HepG2 (cell line): ENCODE data around the gene LITAF. TPM values are rescaled to one million over a fixed set of nuclear protein-coding genes. Genes with fewer than 3 reads are reported as not detected.

Experiments used
- ERF ChIP-seq: IDR thresholded peaks from 2 replicates; pipeline ENCODE4 v1.6.1; 2018; ENCODE audit warnings: missing biosample characterization, missing genetic modification reagents
- FOSL2 ChIP-seq: sonication (generic); formaldehyde crosslinking; IDR thresholded peaks from 2 replicates; pipeline ENCODE4 v1.4.0; 2020; ENCODE audit warnings: missing genetic modification reagents
- FOXO1 ChIP-seq: sonication (generic); formaldehyde crosslinking; IDR thresholded peaks from 2 replicates; pipeline ENCODE4 v1.4.0; 2020; ENCODE audit warnings: missing genetic modification reagents
- NFRKB ChIP-seq: fragments of 450-650 bp; IDR thresholded peaks from 2 replicates; pipeline ENCODE4 v1.6.1; 2017
- RCOR2 ChIP-seq: IDR thresholded peaks from 2 replicates; pipeline ENCODE4 v1.6.1; 2016; ENCODE audit warnings: missing biosample characterization, missing genetic modification reagents
- SMAD3 ChIP-seq: sonication (generic); formaldehyde crosslinking; IDR thresholded peaks from 2 replicates; pipeline ENCODE4 v1.4.0; 2020; ENCODE audit warnings: missing genetic modification reagents
- SMYD3 ChIP-seq: sonication (generic); formaldehyde crosslinking; IDR thresholded peaks from 2 replicates; pipeline ENCODE4 v1.8.1; 2023; ENCODE audit warnings: mild to moderate bottlenecking, missing genetic modification reagents
- SP5 ChIP-seq: IDR thresholded peaks from 2 replicates; pipeline ENCODE4 v1.6.1; 2016; ENCODE audit warnings: low read depth, borderline replicate concordance
- SSRP1 ChIP-seq: IDR thresholded peaks from 2 replicates; pipeline ENCODE4 v1.6.1; 2016; ENCODE audit warnings: control low read depth
- TBX2 ChIP-seq: sonication (generic); formaldehyde crosslinking; IDR thresholded peaks from 2 replicates; pipeline ENCODE4 v1.5.0; 2020; ENCODE audit warnings: missing genetic modification reagents, mild to moderate bottlenecking, borderline replicate concordance
- TCF12 ChIP-seq, 2 experiments: fragments of 450-650 bp in 1 of 2; sonication (generic) in 1 of 2; formaldehyde crosslinking in 1 of 2; IDR thresholded peaks; 2 replicates each; pipeline versions ENCODE4 v1.6.1 to v1.8.0; 2017 to 2022; ENCODE audit warnings: antibody characterized with exemption in 1 of 2, mild to moderate bottlenecking in 1 of 2, missing genetic modification reagents in 1 of 2, moderate library complexity in 1 of 2
- YEATS4 ChIP-seq: sonication (generic); formaldehyde crosslinking; IDR thresholded peaks from 2 replicates; pipeline ENCODE4 v1.4.0; 2020; ENCODE audit warnings: missing genetic modification reagents, borderline replicate concordance
- ZNF12 ChIP-seq: sonication (generic); formaldehyde crosslinking; IDR thresholded peaks from 2 replicates; pipeline ENCODE4 v1.5.0; 2020; ENCODE audit warnings: missing genetic modification reagents
- ZNF431 ChIP-seq: sonication (generic); formaldehyde crosslinking; IDR thresholded peaks from 2 replicates; pipeline ENCODE4 v1.9.0; 2022; ENCODE audit warnings: missing genetic modification reagents, low read depth, mild to moderate bottlenecking, borderline replicate concordance
- ZNF598 ChIP-seq: sonication (generic); formaldehyde crosslinking; IDR thresholded peaks from 2 replicates; pipeline ENCODE4 v1.5.1; 2020; ENCODE audit warnings: mild to moderate bottlenecking, missing genetic modification reagents, borderline replicate concordance
- ZNF737 ChIP-seq: sonication (generic); formaldehyde crosslinking; IDR thresholded peaks from 2 replicates; pipeline ENCODE4 v1.5.0; 2020; ENCODE audit warnings: missing genetic modification reagents, mild to moderate bottlenecking, borderline replicate concordance
- ZNF788 ChIP-seq: sonication (generic); formaldehyde crosslinking; IDR thresholded peaks from 2 replicates; pipeline ENCODE4 v1.5.0; 2020; ENCODE audit warnings: mild to moderate bottlenecking, missing genetic modification reagents, borderline replicate concordance
- ZSCAN25 ChIP-seq: sonication (generic); formaldehyde crosslinking; IDR thresholded peaks from 2 replicates; pipeline ENCODE4 v1.8.0; 2022; ENCODE audit warnings: mild to moderate bottlenecking, missing genetic modification reagents
- ZSCAN9 ChIP-seq: IDR thresholded peaks from 2 replicates; pipeline ENCODE4 v1.6.1; 2016; ENCODE audit warnings: borderline replicate concordance
- polyA plus RNA-seq, 8 experiments: library from polyadenylated mRNA; depleted of rRNA in 3 of 8; stranded (reverse) in 7 of 8; unstranded in 1 of 8; fragments of >200 nt; fragmentation: Illumina TruSeq in 4 of 8; extraction: Trizol in 4 of 8; gene quantifications; 2 replicates each; pipeline versions ENCODE4 v1.2.1 to v1.2.3, GENCODE V29; 2011 to 2016; ENCODE audit warnings: low read depth in 4 of 8, missing spikeins in 1 of 8, mixed read lengths in 1 of 8; ENCODE audit not compliant: insufficient read depth in 1 of 8
- total RNA-seq, 5 experiments: library from RNA; depleted of rRNA; stranded (reverse); fragments of >200 nt; fragmentation: Illumina TruSeq; extraction: Trizol; gene quantifications; 2 replicates each; pipeline ENCODE4 v1.2.3, GENCODE V29; 2016; ENCODE audit warnings: low read depth in 1 of 5
- TF ChIP-seq, protein P1 (sequence below): sonication (generic); formaldehyde crosslinking; IDR thresholded peaks from 2 replicates; pipeline ENCODE4 v1.4.0; 2020; ENCODE audit warnings: missing genetic modification reagents
- TF ChIP-seq, protein P2 (sequence below): sonication (generic); formaldehyde crosslinking; IDR thresholded peaks from 2 replicates; pipeline ENCODE4 v1.8.1; 2023; ENCODE audit warnings: mild to moderate bottlenecking, moderate library complexity, missing genetic modification reagents
- TF ChIP-seq, protein P3 (sequence below): sonication (generic); formaldehyde crosslinking; IDR thresholded peaks from 2 replicates; pipeline ENCODE4 v1.5.1; 2020; ENCODE audit warnings: missing genetic modification reagents, mild to moderate bottlenecking, borderline replicate concordance

Gene LITAF
- total and polyA plus RNA-seq, 2 of the 13 experiments (the other 11 are each of a cell fraction or from before 2014, with no cell fraction given), result 80.1 to 141 TPM

DNA sequence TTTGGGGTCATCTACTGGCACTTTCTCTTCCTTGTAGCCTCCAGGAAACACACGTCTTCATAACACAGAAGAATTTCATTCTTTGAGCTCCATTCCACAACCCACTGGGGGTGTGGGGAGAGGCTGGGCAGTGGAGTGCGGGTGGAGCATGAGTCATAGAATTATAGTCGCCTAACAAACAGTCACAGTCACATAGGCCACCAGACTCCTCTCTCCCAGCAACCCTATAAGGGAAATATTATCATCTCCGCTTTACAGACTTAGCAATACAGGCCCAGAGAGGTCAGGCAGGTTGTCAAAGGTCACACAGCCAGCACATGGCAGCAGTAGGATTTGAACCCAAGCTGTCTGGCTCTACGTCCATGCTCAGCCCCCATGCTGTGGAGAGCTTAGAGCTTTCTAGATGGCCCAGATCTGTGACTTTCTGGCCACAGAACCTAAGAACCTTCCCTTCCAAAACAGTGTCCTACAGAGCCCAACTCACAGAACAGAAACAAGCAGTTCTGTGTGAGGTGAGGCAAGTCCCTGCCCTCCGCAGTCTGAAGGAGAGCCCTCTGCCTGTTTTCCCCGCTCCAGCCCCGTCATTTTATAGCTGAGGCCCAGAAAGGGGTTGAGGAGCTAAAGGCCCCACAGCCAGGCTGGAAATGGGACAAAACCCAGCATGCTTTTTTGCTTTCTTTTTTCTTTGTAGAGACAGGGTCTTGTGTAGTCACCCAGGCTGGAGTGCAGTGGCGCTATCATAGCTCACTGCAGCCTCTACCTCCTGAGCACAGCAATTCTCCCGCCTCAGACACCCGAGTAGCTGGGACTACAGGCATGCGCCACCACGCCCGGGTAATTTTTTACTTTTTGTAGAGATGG, 10.7 kb upstream of the LITAF start (continued):
- TF ChIP-seq ZNF598 (CRISPR knock-in tag) (peak; percentile 16; the same call in 1 of the 2 replicates), ZNF788 (CRISPR knock-in tag) (peak; percentile 34; the same call in 1 of the 2 replicates), TCF12 (IDR thresholded peaks at IDR 0.05) (no peak), TCF12 (CRISPR knock-in tag; IDR thresholded peaks at IDR 0.05) (0 out of 2 replicates have a peak, but pooled peaks have one; percentile 55), SSRP1 (CRISPR knock-in tag) (no peak), ZNF431 (peak; percentile 67; the same call in 1 of the 2 replicates), SP5 (CRISPR knock-in tag) (no peak), ZNF12 (CRISPR knock-in tag) (no peak), TBX2 (0 out of 2 replicates have a peak, but pooled peaks have one; percentile 47), NFRKB (no peak), ZSCAN25 (peak; percentile 11; the same call in 1 of the 2 replicates), SMAD3 (CRISPR knock-in tag) (peak; percentile 26; the same call in 1 of the 2 replicates), SMYD3 (CRISPR knock-in tag) (no peak), FOXO1 (CRISPR knock-in tag) (0 out of 2 replicates have a peak, but pooled peaks have one; percentile 12), RCOR2 (CRISPR knock-in tag) (peak; percentile 77), YEATS4 (CRISPR knock-in tag) (peak; percentile 60; the same call in 1 of the 2 replicates), ERF (peak; percentile 18; the same call in 1 of the 2 replicates), ZNF737 (peak; percentile 66; the same call in 1 of the 2 replicates), ZSCAN9 (CRISPR knock-in tag) (0 out of 2 replicates have a peak, but pooled peaks have one; percentile 11), FOSL2 (CRISPR knock-in tag) (peak; percentile 88)
- TF ChIP-seq, protein P1, sequence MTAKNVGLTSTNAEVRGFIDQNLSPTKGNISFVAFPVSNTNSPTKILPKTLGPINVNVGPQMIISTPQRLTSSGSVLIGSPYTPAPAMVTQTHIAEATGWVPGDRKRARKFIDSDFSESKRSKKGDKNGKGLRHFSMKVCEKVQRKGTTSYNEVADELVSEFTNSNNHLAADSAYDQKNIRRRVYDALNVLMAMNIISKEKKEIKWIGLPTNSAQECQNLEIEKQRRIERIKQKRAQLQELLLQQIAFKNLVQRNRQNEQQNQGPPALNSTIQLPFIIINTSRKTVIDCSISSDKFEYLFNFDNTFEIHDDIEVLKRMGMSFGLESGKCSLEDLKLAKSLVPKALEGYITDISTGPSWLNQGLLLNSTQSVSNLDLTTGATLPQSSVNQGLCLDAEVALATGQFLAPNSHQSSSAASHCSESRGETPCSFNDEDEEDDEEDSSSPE (CRISPR knock-in tag), result peak; percentile 58; the same call in 1 of the 2 replicates
- TF ChIP-seq, protein P2, sequence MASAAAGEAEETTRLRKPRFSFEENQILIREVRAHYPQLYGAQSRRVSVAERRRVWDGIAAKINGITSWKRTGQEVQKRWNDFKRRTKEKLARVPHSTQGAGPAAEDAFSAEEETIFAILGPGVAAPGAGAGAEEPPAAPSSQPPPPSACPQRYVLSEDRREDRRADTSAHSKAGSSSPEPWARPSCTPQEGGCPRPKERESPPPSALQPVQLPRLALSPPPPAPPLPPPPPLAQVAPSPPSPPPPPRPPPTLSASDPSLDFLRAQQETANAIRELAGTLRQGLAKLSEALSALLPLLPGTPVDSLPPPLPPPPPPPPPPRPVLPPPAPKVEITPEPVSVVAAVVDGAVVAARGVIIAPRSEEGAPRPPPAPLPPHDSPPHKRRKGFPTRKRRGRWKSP (CRISPR knock-in tag), result peak; percentile 31; the same call in 1 of the 2 replicates
- TF ChIP-seq, protein P3, sequence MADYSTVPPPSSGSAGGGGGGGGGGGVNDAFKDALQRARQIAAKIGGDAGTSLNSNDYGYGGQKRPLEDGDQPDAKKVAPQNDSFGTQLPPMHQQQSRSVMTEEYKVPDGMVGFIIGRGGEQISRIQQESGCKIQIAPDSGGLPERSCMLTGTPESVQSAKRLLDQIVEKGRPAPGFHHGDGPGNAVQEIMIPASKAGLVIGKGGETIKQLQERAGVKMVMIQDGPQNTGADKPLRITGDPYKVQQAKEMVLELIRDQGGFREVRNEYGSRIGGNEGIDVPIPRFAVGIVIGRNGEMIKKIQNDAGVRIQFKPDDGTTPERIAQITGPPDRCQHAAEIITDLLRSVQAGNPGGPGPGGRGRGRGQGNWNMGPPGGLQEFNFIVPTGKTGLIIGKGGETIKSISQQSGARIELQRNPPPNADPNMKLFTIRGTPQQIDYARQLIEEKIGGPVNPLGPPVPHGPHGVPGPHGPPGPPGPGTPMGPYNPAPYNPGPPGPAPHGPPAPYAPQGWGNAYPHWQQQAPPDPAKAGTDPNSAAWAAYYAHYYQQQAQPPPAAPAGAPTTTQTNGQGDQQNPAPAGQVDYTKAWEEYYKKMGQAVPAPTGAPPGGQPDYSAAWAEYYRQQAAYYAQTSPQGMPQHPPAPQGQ, result no peak
